K562 (cell line): ENCODE measurements around the gene ACER3. TPM values are rescaled to one million over a fixed set of nuclear protein-coding genes. Genes with fewer than 3 reads are reported as not detected.

ENCODE experiments used
- ATAC-seq: fragments of 200-7000 bp; cut with Tn5 transposase; 3 replicates; pipeline ENCODE4 v1.9.1; 2020; ENCODE audit warnings: moderate library complexity
- BruUV-seq: library from RNA; stranded (reverse); fragments of 400-500 nt; replicated peaks from 2 replicates; lab custom pipeline; 2021; lab: Mats Ljungman, UMichigan
- CTCF ChIA-PET: fragments of 300-600 bp; formaldehyde crosslinking; extraction: SDS; loops from one replicate; lab custom pipeline; 2021; ENCODE audit warnings: low intra/inter-chr PET ratio; lab: Yijun Ruan, JAX
- POLR2A ChIA-PET: fragments of 300-600, 350-650 bp; sonication (Branson Sonifier 250); formaldehyde crosslinking; extraction: SDS; loops from one replicate; lab custom pipeline; 2021; ENCODE audit warnings: antibody characterized with exemption, inconsistent platforms; lab: Yijun Ruan, JAX
- DNase-seq, 4 experiments: peaks; one replicate each; pipeline versions ENCODE4 v3.0.0 to v3.0.0-alpha.2; 2011 to 2018; ENCODE audit warnings: low spot score in 3 of 4, mixed read lengths in 3 of 4; ENCODE audit errors: extremely low read depth in 1 of 4
- FAIRE-seq: peaks from 2 replicates; lab custom pipeline; 2011; peaks lifted over from hg19 to GRCh38; lab: Jason Lieb, UNC
- H2AFZ ChIP-seq: 2 replicates; pipeline ENCODE4 v1.6.0; 2011; ENCODE audit warnings: low read depth, low read length, control low read depth, inconsistent platforms
- H3K27ac ChIP-seq: fragments of 200-600 bp; 3 replicates; pipeline ENCODE4 v1.8.0; 2011; ENCODE audit warnings: low read depth, mild to moderate bottlenecking, control low read depth, inconsistent platforms, low read length, moderate library complexity, mixed read lengths; ENCODE audit errors: extremely low read depth
- H3K27me3 ChIP-seq, 2 experiments: fragments of 300-600 bp in 1 of 2; 2 replicates in 1 of 2; 3 replicates in 1 of 2; pipeline versions ENCODE4 v1.6.0 to v1.8.0; 2011; ENCODE audit warnings: inconsistent platforms in 2 of 2, low read length in 2 of 2, mild to moderate bottlenecking in 1 of 2, mixed read lengths in 1 of 2, moderate library complexity in 1 of 2; ENCODE audit not compliant: control insufficient read depth in 2 of 2, insufficient read depth in 2 of 2
- H3K36me3 ChIP-seq: fragments of 300-600 bp; 3 replicates; pipeline ENCODE4 v1.8.0; 2011; ENCODE audit warnings: mild to moderate bottlenecking, low read length, inconsistent platforms; ENCODE audit not compliant: control insufficient read depth, insufficient read depth
- H3K4me1 ChIP-seq, 2 experiments: fragments of 200-600 bp in 1 of 2; replicated peaks in 1 of 2; 2 replicates in 1 of 2; 3 replicates in 1 of 2; pipeline versions ENCODE4 v1.5.1 to v1.8.0; 2011; ENCODE audit warnings: inconsistent platforms in 2 of 2, low read length in 2 of 2, mild to moderate bottlenecking in 1 of 2, mixed read lengths in 1 of 2, moderate library complexity in 1 of 2; ENCODE audit not compliant: control insufficient read depth in 2 of 2, insufficient read depth in 2 of 2
- H3K4me2 ChIP-seq: 2 replicates; pipeline ENCODE4 v1.6.1; 2011; ENCODE audit warnings: low read length, control low read depth, inconsistent platforms, mixed read lengths; ENCODE audit not compliant: insufficient read depth
- H3K4me3 ChIP-seq: fragments of 200-600 bp; sonication (generic), shearing (Covaris generic); 2 replicates; pipeline ENCODE4 v1.5.1; 2016; ENCODE audit warnings: control low read depth, inconsistent platforms
- H3K79me2 ChIP-seq: fragments of 200-600 bp; 3 replicates; pipeline ENCODE4 v1.8.0; 2011; ENCODE audit warnings: low read length, inconsistent platforms; ENCODE audit not compliant: control insufficient read depth, insufficient read depth
- H3K9ac ChIP-seq, 2 experiments: 2 replicates each; pipeline versions ENCODE4 v1.6.0 to v1.6.1; 2011; ENCODE audit warnings: low read depth in 2 of 2, low read length in 2 of 2, control low read depth in 1 of 2, inconsistent platforms in 1 of 2, mild to moderate bottlenecking in 1 of 2, mixed read lengths in 1 of 2; ENCODE audit not compliant: insufficient read depth in 1 of 2
- H3K9me1 ChIP-seq: one replicate; pipeline ENCODE4 v1.6.0; 2011; ENCODE audit warnings: inconsistent platforms, mild to moderate bottlenecking, low read length, moderate library complexity; ENCODE audit not compliant: control insufficient read depth, insufficient read depth
- H3K9me3 ChIP-seq: replicated peaks from 2 replicates; pipeline ENCODE4 v1.5.1; 2011; ENCODE audit warnings: low read depth, low read length, inconsistent platforms; ENCODE audit not compliant: control insufficient read depth, insufficient read depth
- H4K20me1 ChIP-seq: replicated peaks from 2 replicates; pipeline ENCODE4 v1.6.1; 2011; ENCODE audit warnings: low read length, inconsistent platforms, mixed read lengths; ENCODE audit not compliant: control insufficient read depth, insufficient read depth
- CBX5 ChIP-seq: IDR thresholded peaks from 2 replicates; pipeline ENCODE4 v1.6.1; 2014; ENCODE audit warnings: low read depth, borderline replicate concordance
- CC2D1A ChIP-seq: fragments of 450-650 bp; IDR thresholded peaks from 2 replicates; pipeline ENCODE4 v1.6.1; 2017; ENCODE audit warnings: mild to moderate bottlenecking
- DPF2 ChIP-seq: fragments of 450-650 bp; IDR thresholded peaks from 2 replicates; pipeline ENCODE4 v1.6.1; 2016
- E2F1 ChIP-seq: sonication (generic); formaldehyde crosslinking; IDR thresholded peaks from 2 replicates; pipeline ENCODE4 v1.8.1; 2023; ENCODE audit warnings: mild to moderate bottlenecking, missing genetic modification reagents, moderate library complexity
- EP300 ChIP-seq: IDR thresholded peaks from 2 replicates; pipeline ENCODE4 v1.6.1; 2012; ENCODE audit warnings: low read length, improper control_type of control experiment
- ETV6 ChIP-seq, 3 experiments: fragments of 150-350 bp in 1 of 3; sonication (generic) in 1 of 3; formaldehyde crosslinking in 1 of 3; IDR thresholded peaks; 2 replicates each; pipeline versions ENCODE4 v1.6.1 to v1.8.0; 2014 to 2022; ENCODE audit warnings: borderline replicate concordance in 2 of 3, low read depth in 2 of 3, antibody characterized with exemption in 1 of 3, low read length in 1 of 3, mild to moderate bottlenecking in 1 of 3, missing genetic modification reagents in 1 of 3
- POLR3G ChIP-seq: IDR thresholded peaks from 2 replicates; pipeline ENCODE4 v1.6.1; 2011; ENCODE audit not compliant: insufficient read length, insufficient replicate concordance; ENCODE audit errors: extremely low read depth
- ZNF197 ChIP-seq: fragments of 200-800 bp; sonication (Bioruptor generic); IDR thresholded peaks from 2 replicates; pipeline ENCODE4 v1.6.1; 2016; ENCODE audit warnings: low read depth, missing genetic modification characterization, missing compliant biosample characterization
- ZNF354B ChIP-seq: fragments of 250-450 bp; sonication (Bioruptor Pico); IDR thresholded peaks from 2 replicates; pipeline ENCODE4 v1.4.0; 2020
- WGBS: fragments of 100-300 bp; shearing (Covaris generic); methylation state at CpG from one replicate; pipeline ENCODE4 v1.1.6; 2016; ENCODE audit warnings: low coverage, mixed read lengths; ENCODE audit not compliant: insufficient coverage; ENCODE audit errors: missing lambda C conversion rate; 5-methylcytosine and 5-hydroxymethylcytosine counted together
- in situ Hi-C: fragments of 300-500 bp; cut with MboI; formaldehyde crosslinking; loops from 4 replicates; pipeline ENCODE4 v1.15.0; 2018; ENCODE audit warnings: inconsistent platforms, mixed read lengths
- intact Hi-C: fragments of 100-400 bp; cut with micrococcal nuclease; formaldehyde crosslinking; loops from 2 replicates; pipeline ENCODE4 v1.14.2; 2022
- polyA plus RNA-seq, 8 experiments: library from polyadenylated mRNA; depleted of rRNA in 4 of 8; stranded (reverse) in 5 of 8; unstranded in 3 of 8; fragments of >200 nt; fragmentation: Nextera tagmentation in 2 of 8; fragmentation: Illumina TruSeq in 1 of 8; extraction: Ambion mirVana in 2 of 8; extraction: Trizol in 1 of 8; gene quantifications; 2 replicates each; pipeline versions ENCODE4 v1.2.1 to v1.2.3, GENCODE V29; 2011 to 2014; ENCODE audit warnings: inconsistent platforms in 1 of 8, missing spikeins in 1 of 8
- total RNA-seq, 7 experiments: library from RNA; depleted of rRNA in 6 of 7; stranded (reverse); fragments of >200 nt in 6 of 7; fragmentation: Illumina TruSeq in 2 of 7; extraction: Trizol in 2 of 7; gene quantifications; 2 replicates each; pipeline versions ENCODE4 v1.2.1 to v1.2.3, GENCODE V29; 2011 to 2021; ENCODE audit warnings: low replicate concordance in 1 of 7
- TF ChIP-seq, protein P1 (sequence below): sonication (generic); formaldehyde crosslinking; IDR thresholded peaks from 2 replicates; pipeline ENCODE4 v1.8.0; 2022; ENCODE audit warnings: missing genetic modification reagents, mild to moderate bottlenecking, moderate library complexity, borderline replicate concordance

Gene ACER3
- total and polyA plus RNA-seq, 9 of the 15 experiments (the other 6 are each of a cell fraction or from before 2014, with no cell fraction given): 2.0 to 23.8 (median 9.5) TPM

- TF ChIP-seq DPF2 (no peak), CC2D1A (no peak), EP300 (no peak)
- TF ChIP-seq, all 486 proteins: peak for 4
Measured at GRCh38 chr11:76839311-76839710, 21.4 kb upstream of the ACER3 start (continued).

DNA sequence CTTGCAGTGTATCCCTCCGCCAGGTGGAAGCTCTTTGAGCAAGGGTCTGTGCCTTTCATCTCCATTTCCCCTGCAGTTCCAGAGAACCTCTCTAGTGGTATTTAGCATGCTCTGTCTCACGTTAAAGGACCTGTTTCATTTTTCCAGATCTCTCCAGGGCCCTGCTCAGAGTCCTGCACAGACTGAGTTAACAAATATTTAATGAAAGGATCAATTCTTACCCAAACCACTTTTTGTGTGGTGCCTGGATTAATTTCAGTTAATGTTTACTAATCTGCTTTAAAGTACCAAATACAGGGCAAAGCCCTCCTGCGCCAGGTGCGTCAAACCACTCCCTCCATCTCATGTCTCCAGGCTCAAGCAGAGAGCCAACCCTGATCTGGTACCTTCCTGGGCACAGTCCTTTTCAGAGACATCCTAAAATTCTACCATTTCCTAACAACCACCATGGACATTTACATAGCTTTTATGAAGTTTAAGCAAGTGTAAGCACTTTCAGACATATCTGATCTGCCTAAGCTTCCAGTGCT, 18.7 kb upstream of the ACER3 start:
- DNase-seq (no peak), ATAC-seq (no peak), FAIRE-seq (no peak)
- H3K4me2 ChIP-seq: no peak overlapping the region
- no peaks in the 10 kb centered on the region for H3K9me3 ChIP-seq
- H3K9me1 ChIP-seq: no peaks in the 10 kb centered on the region
- H3K9ac ChIP-seq: no peak overlapping the region
- H3K36me3 ChIP-seq: no peaks in the 10 kb centered on the region
- H2AFZ ChIP-seq: peak overlapping the region; percentile 22; the same call in 1 of the 2 replicates
- ChIA-PET POLR2A (interaction anchor here (0.9 kb wide), 1 partner anchor 13 kb away, joined by 3 read pairs; no protein-coding TSS in a partner anchor), CTCF (no interaction called here)
- intact Hi-C loops (no loop called here), in situ Hi-C loops (no loop called here)
- H3K27me3 ChIP-seq: no peaks in the 10 kb centered on the region
- no TSS peak for BruUV-seq
- no peaks in the 10 kb centered on the region for H4K20me1 ChIP-seq
- no peak overlapping the region for H3K4me3 ChIP-seq
- H3K4me1 ChIP-seq: peaks cover 14 to 17% of the 10 kb centered on the region in 2 experiments; a peak in 3 of 5 replicates
- no peak for TF ChIP-seq E2F1
- TF ChIP-seq EP300: no peak
- TF ChIP-seq ZNF197 (CRISPR knock-in tag): no peak
- TF ChIP-seq CBX5: no peak
- TF ChIP-seq, protein P1, sequence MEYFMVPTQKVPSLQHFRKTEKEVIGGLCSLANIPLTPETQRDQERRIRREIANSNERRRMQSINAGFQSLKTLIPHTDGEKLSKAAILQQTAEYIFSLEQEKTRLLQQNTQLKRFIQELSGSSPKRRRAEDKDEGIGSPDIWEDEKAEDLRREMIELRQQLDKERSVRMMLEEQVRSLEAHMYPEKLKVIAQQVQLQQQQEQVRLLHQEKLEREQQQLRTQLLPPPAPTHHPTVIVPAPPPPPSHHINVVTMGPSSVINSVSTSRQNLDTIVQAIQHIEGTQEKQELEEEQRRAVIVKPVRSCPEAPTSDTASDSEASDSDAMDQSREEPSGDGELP (CRISPR knock-in tag): no peak
- TF ChIP-seq ZNF354B (CRISPR knock-in tag): no peak
- TF ChIP-seq ETV6 (IDR thresholded peaks at IDR 0.05; ENCODE audit: borderline replicate concordance in 1 of 2, low read depth in 2 of 2, low read length in 1 of 2): no peak
- no peak for TF ChIP-seq ETV6 (CRISPR knock-in tag; IDR thresholded peaks at IDR 0.05; ENCODE audit: borderline replicate concordance)
- TF ChIP-seq POLR3G: no peak
- 56% methylated on average over 4 of the region's 4 CpGs for WGBS
- H3K27ac ChIP-seq: no peak overlapping the region
- no peaks in the 10 kb centered on the region for H3K79me2 ChIP-seq
